GM12801 (cell line): Measurements from ENCODE around the gene ZNF573.

Experiments
- CTCF ChIP-seq: IDR thresholded peaks from one replicate; pipeline ENCODE4 v1.5.1; 2011; ENCODE audit warnings: control low read depth; ENCODE audit not compliant: insufficient read length; ENCODE audit errors: extremely low read depth

Gene ZNF573

GRCh38 chr19:37779127-37780005 lies at the start of gene ZNF573:
TSS of gene ZNF573 (minus strand) at chr19:37779586. CDS start at chr19:37773729, 5,857 bp downstream.
- TF ChIP-seq CTCF: no peak

- TF ChIP-seq CTCF: no peak
Observed at GRCh38 chr19:37817180-37817981, 38.0 kb upstream of the ZNF573 start.

- no peak for TF ChIP-seq CTCF
Observed at GRCh38 chr19:37813340-37813739, 34.0 kb upstream of the ZNF573 start.

- TF ChIP-seq CTCF: no peak
Observed at GRCh38 chr19:37809366-37809765, 30.0 kb upstream of the ZNF573 start.

- no peak for TF ChIP-seq CTCF
Observed at GRCh38 chr19:37803249-37803840, 24.0 kb upstream of the ZNF573 start.

- no peak for TF ChIP-seq CTCF
Observed at GRCh38 chr19:37790244-37790925, 11.0 kb upstream of the ZNF573 start.

- no peak for TF ChIP-seq CTCF
Observed at GRCh38 chr19:37778613-37779126, 716 bp downstream of the ZNF573 start.
